Endothelial cell of umbilical vein (primary cell): Measurements from ENCODE around the gene CSNK1D. TPM values are rescaled to one million over a fixed set of nuclear protein-coding genes. Genes with fewer than 3 reads are reported as not detected.

ENCODE experiments used
- BruUV-seq: library from RNA; stranded (reverse); fragments of 400-500 nt; replicated peaks from 2 replicates; lab custom pipeline; 2021; lab: Mats Ljungman, UMichigan
- CTCF ChIA-PET: fragments of 300-600, 350-600 bp; sonication (Branson Sonifier 250); formaldehyde crosslinking; loops from one replicate; lab custom pipeline; 2021; ENCODE audit warnings: antibody characterized with exemption, inconsistent platforms; lab: Charles Lee
- POLR2A ChIA-PET: fragments of 300-600, 350-600 bp; sonication (Branson Sonifier 250); formaldehyde crosslinking; loops from one replicate; lab custom pipeline; 2021; ENCODE audit warnings: antibody characterized with exemption, inconsistent platforms; lab: Charles Lee
- DNase-seq: peaks from one replicate; pipeline ENCODE4 v3.0.0-alpha.2; 2011; ENCODE audit warnings: low read depth, low spot score
- FAIRE-seq: peaks from 2 replicates; lab custom pipeline; 2011; peaks lifted over from hg19 to GRCh38; lab: Jason Lieb, UNC
- H2AFZ ChIP-seq: 2 replicates; pipeline ENCODE4 v1.6.0; 2012; ENCODE audit warnings: low read depth, low read length, control low read depth, inconsistent platforms
- H3K27ac ChIP-seq: 2 replicates; pipeline ENCODE4 v1.5.1; 2011; ENCODE audit warnings: low read depth, mild to moderate bottlenecking, control low read depth, low read length, moderate library complexity; ENCODE audit not compliant: insufficient read depth
- H3K27me3 ChIP-seq, 2 experiments: 2 replicates each; pipeline versions ENCODE4 v1.6.0 to v1.6.1; 2011; ENCODE audit warnings: low read length in 2 of 2, mixed read lengths in 1 of 2; ENCODE audit not compliant: control insufficient read depth in 2 of 2, insufficient read depth in 2 of 2
- H3K36me3 ChIP-seq, 2 experiments: 2 replicates in 1 of 2; 3 replicates in 1 of 2; pipeline ENCODE4 v1.5.1; 2011; ENCODE audit warnings: low read length in 2 of 2, mild to moderate bottlenecking in 1 of 2, moderate library complexity in 1 of 2; ENCODE audit not compliant: control insufficient read depth in 2 of 2, insufficient read depth in 2 of 2; ENCODE audit errors: extremely low read depth in 1 of 2
- H3K4me1 ChIP-seq: 3 replicates; pipeline ENCODE4 v1.5.1; 2011; ENCODE audit warnings: mild to moderate bottlenecking, low read length; ENCODE audit not compliant: control insufficient read depth, insufficient read depth; ENCODE audit errors: extremely low read depth
- H3K4me2 ChIP-seq: 2 replicates; pipeline ENCODE4 v1.6.1; 2011; ENCODE audit warnings: low read length, control low read depth, mixed read lengths; ENCODE audit not compliant: insufficient read depth
- H3K4me3 ChIP-seq, 3 experiments: fragments of 200-600 bp in 1 of 3; sonication (generic), shearing (Covaris generic) in 1 of 3; replicated peaks in 1 of 3; 2 replicates each; pipeline ENCODE4 v1.5.1; 2011 to 2016; ENCODE audit warnings: control low read depth in 3 of 3, low read length in 3 of 3, mild to moderate bottlenecking in 2 of 3, inconsistent platforms in 1 of 3, low read depth in 1 of 3, moderate library complexity in 1 of 3; ENCODE audit not compliant: insufficient read depth in 1 of 3
- H3K79me2 ChIP-seq: 2 replicates; pipeline ENCODE4 v1.6.0; 2012; ENCODE audit warnings: low read length, inconsistent platforms; ENCODE audit not compliant: control insufficient read depth, insufficient read depth
- H3K9ac ChIP-seq: replicated peaks from 2 replicates; pipeline ENCODE3; 2011; ENCODE audit warnings: low read length, control low read depth; ENCODE audit not compliant: insufficient read depth; ENCODE audit errors: extremely low read depth
- H3K9me1 ChIP-seq: replicated peaks from 3 replicates; pipeline ENCODE4 v1.6.0; 2011; ENCODE audit warnings: mild to moderate bottlenecking, low read length; ENCODE audit not compliant: control insufficient read depth, insufficient read depth; ENCODE audit errors: extremely low read depth
- H3K9me3 ChIP-seq: replicated peaks from 2 replicates; pipeline ENCODE4 v1.5.1; 2012; ENCODE audit warnings: low read length, inconsistent platforms; ENCODE audit not compliant: control insufficient read depth, insufficient read depth
- H4K20me1 ChIP-seq: replicated peaks from 2 replicates; pipeline ENCODE3; 2011; ENCODE audit warnings: mild to moderate bottlenecking, low read length; ENCODE audit not compliant: control insufficient read depth, insufficient read depth; ENCODE audit errors: extremely low read depth
- FOS ChIP-seq: IDR thresholded peaks from 2 replicates; pipeline ENCODE4 v1.6.1; 2011; ENCODE audit warnings: mild to moderate bottlenecking, low read length, moderate library complexity, borderline replicate concordance; ENCODE audit not compliant: insufficient read depth
- GATA2 ChIP-seq: IDR thresholded peaks from 2 replicates; pipeline ENCODE4 v1.7.0; 2011; ENCODE audit warnings: low read depth, mild to moderate bottlenecking, moderate library complexity, mixed read lengths, low read length; ENCODE audit not compliant: insufficient read length, insufficient read depth
- JUN ChIP-seq: IDR thresholded peaks from 2 replicates; pipeline ENCODE4 v1.6.1; 2011; ENCODE audit warnings: borderline replicate concordance, low read depth; ENCODE audit not compliant: insufficient read length, insufficient read depth
- MYC ChIP-seq: IDR thresholded peaks from one replicate; pipeline ENCODE4 v1.6.1; 2011; ENCODE audit warnings: mild to moderate bottlenecking, low read depth, low read length
- POLR2A ChIP-seq: IDR thresholded peaks from 2 replicates; pipeline ENCODE4 v1.6.1; 2012; ENCODE audit warnings: low read depth, mild to moderate bottlenecking, control low read depth, low read length
- dilution Hi-C: fragments of 300-500 bp; cut with MboI; formaldehyde crosslinking; loops from one replicate; pipeline ENCODE4 v1.15.0; 2019; ENCODE audit warnings: low sequenced_read_pairs; ENCODE audit not compliant: extremely low pct_ligation_motif_present
- intact Hi-C: fragments of 100-400 bp; cut with micrococcal nuclease; formaldehyde crosslinking; loops from one replicate; pipeline ENCODE4 v1.10.0; 2022
- polyA plus RNA-seq, 4 experiments: library from polyadenylated mRNA; depleted of rRNA in 3 of 4; stranded (reverse) in 3 of 4; unstranded in 1 of 4; fragments of >200 nt; gene quantifications; 2 replicates each; pipeline versions ENCODE4 v1.2.1 to v1.2.3, GENCODE V29; 2011 to 2012; ENCODE audit warnings: missing spikeins in 1 of 4
- total RNA-seq: library from RNA; stranded (reverse); gene quantifications from 2 replicates; pipeline ENCODE4 v1.2.3, GENCODE V29; 2021
- TF ChIP-seq, protein P1 (sequence below), 2 donors: IDR thresholded peaks; 1 replicate in 1 of 2; 2 replicates in 1 of 2; pipeline ENCODE4 v1.5.1; 2011; ENCODE audit warnings: low read length in 2 of 2, mild to moderate bottlenecking in 2 of 2, moderate library complexity in 2 of 2, control low read depth in 1 of 2, inconsistent platforms in 1 of 2, low read depth in 1 of 2; ENCODE audit not compliant: insufficient read depth in 1 of 2; ENCODE audit errors: extremely low read depth in 1 of 2
- TF ChIP-seq, protein P2 (sequence below): IDR thresholded peaks from 2 replicates; pipeline ENCODE4 v1.6.1; 2011; ENCODE audit not compliant: insufficient read depth, insufficient read length

The CSNK1D gene
- total and polyA plus RNA-seq, 2 donors (not counting 3 experiments of a cell fraction or from before 2014, with no cell fraction given): 127 to 155 TPM

DNA sequence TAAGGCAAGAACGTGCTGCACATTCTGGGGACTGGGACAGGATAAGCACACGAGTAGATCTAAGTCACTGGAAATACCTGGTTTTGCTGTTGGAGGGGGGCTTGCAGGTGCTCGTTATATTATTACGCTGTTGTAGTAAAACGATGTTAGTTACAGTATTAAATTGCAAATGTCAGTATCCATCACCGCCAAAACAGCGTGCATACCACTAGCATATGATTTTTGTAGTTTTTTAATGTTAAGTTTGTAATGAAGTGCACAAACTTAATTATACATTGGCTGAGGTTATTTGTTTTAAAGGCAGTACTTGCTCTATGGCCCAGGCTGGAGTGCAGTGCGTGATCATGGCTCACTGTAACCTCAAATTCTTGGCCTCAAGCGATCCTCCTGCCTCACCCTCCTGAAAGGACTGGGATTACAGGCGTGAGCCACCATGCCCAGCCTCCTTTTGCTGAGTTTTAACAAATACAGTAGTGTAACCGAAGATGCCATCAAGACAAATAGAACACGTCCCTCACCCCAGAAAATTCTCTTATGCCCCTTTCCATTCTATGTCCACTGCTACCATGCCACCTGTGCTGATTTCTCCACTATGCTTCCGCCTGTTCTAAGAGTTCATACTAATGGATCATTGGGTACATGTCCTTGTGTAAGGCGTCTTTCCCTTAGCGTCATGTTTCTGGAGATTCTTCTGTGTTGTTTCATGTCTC is 20.7 kb upstream of the CSNK1D start:
- POLR2A ChIA-PET: no interaction called here
- dilution Hi-C loops: no loop called here
- CTCF ChIA-PET: no interaction called here

More for the DNA sequence above, 20.7 kb upstream of the CSNK1D start:
- H3K9me1 ChIP-seq: no peaks in the 10 kb centered on the region
- no peaks in the 10 kb centered on the region for H3K27me3 ChIP-seq
- H2AFZ ChIP-seq: no peak overlapping the region
- no peaks in the 10 kb centered on the region for H4K20me1 ChIP-seq
- intact Hi-C loops: no loop called here
- H3K36me3 ChIP-seq: no peaks in the 10 kb centered on the region
- peak; percentile 18 for DNase-seq
- H3K9ac ChIP-seq: peak overlapping the region; percentile 32
- H3K4me1 ChIP-seq: peaks cover 41% of the 10 kb centered on the region
- H3K4me3 ChIP-seq: no peak overlapping the region
- no peaks in the 10 kb centered on the region for H3K9me3 ChIP-seq
- no peaks in the 10 kb centered on the region for H3K79me2 ChIP-seq
- TSS peak; percentile 54 for BruUV-seq
- TF ChIP-seq MYC (no peak), POLR2A (peak; percentile 17), JUN (no peak), FOS (no peak), GATA2 (no peak)
- TF ChIP-seq, protein P1, sequence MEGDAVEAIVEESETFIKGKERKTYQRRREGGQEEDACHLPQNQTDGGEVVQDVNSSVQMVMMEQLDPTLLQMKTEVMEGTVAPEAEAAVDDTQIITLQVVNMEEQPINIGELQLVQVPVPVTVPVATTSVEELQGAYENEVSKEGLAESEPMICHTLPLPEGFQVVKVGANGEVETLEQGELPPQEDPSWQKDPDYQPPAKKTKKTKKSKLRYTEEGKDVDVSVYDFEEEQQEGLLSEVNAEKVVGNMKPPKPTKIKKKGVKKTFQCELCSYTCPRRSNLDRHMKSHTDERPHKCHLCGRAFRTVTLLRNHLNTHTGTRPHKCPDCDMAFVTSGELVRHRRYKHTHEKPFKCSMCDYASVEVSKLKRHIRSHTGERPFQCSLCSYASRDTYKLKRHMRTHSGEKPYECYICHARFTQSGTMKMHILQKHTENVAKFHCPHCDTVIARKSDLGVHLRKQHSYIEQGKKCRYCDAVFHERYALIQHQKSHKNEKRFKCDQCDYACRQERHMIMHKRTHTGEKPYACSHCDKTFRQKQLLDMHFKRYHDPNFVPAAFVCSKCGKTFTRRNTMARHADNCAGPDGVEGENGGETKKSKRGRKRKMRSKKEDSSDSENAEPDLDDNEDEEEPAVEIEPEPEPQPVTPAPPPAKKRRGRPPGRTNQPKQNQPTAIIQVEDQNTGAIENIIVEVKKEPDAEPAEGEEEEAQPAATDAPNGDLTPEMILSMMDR (IDR thresholded peaks at IDR 0.05; ENCODE audit: extremely low read depth in 1 of 2, insufficient read depth in 1 of 2, low read depth in 1 of 2, low read length in 2 of 2): no peak
- TF ChIP-seq, protein P2, sequence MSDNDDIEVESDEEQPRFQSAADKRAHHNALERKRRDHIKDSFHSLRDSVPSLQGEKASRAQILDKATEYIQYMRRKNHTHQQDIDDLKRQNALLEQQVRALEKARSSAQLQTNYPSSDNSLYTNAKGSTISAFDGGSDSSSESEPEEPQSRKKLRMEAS: no peak
- H3K4me2 ChIP-seq: peak overlapping the region; percentile 31
- no peak for FAIRE-seq
- peak overlapping the region; percentile 64 for H3K27ac ChIP-seq
